ENCODE data around the gene CAND1. TPM values are rescaled to one million over a fixed set of nuclear protein-coding genes. Genes with fewer than 3 reads are reported as not detected.

CAND1 gene
- total RNA-seq, 1 donor from 2014 or later, result 284 TPM

DNA sequence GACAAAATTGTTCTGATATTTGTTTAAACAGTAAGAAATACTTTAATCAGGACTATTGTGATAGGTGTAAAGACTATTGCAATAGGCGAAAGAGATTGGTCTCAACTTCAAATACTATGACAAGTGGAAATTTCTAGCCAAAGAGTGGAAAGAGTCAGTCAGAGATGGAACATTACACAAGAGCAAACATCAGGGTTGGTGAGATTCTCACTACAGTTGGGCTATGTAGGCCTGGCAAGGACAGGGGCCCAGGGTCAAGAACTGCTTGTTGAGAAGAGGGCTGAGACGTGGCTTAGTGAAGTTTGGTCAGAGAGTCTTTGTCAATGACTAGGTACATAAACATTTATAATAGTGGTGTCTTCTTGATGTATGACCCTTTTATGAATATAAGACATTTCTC lies 19.4 kb downstream of the CAND1 start:
- Histone ChIP-seq H3K36me3 (peaks cover 10% of the 10 kb centered on the region), H3K4me3 (no peak overlapping the region), H2AFZ (replicated peaks) (no peak overlapping the region), H3K27ac (no peak overlapping the region), H3K79me2 (ENCODE audit: low read depth) (peaks cover 100% of the 10 kb centered on the region), H3F3A (ENCODE audit: low read depth) (no peaks in the 10 kb centered on the region), H3K4me1 (peaks cover 6% of the 10 kb centered on the region), H3K27me3 (no peaks in the 10 kb centered on the region), H3K4me2 (no peak overlapping the region), H4K20me1 (ENCODE audit: low read depth) (peaks cover 55% of the 10 kb centered on the region), H3K9me3 (ENCODE audit: low read depth) (no peaks in the 10 kb centered on the region), H3K9ac (no peak overlapping the region)
- no peaks in the 10 kb centered on the region for H3K27me3 Mint-ChIP-seq (ENCODE audit: insufficient read depth, low read depth)
- peaks cover 2% of the 10 kb centered on the region for H3K9me3 Mint-ChIP-seq
- DNase-seq (ENCODE audit: low spot score), result no peak
- H3K27ac Mint-ChIP-seq, result no peak overlapping the region
- peaks cover 59% of the 10 kb centered on the region for H3K36me3 Mint-ChIP-seq
- no peaks in the 10 kb centered on the region for H3K4me1 Mint-ChIP-seq
- H3K4me3 Mint-ChIP-seq, result no peak overlapping the region
- TF ChIP-seq EZH2 (IDR thresholded peaks at IDR 0.05) (no peak), EZH2phosphoT487 (IDR thresholded peaks at IDR 0.05) (no peak)
- TF ChIP-seq, protein P1, sequence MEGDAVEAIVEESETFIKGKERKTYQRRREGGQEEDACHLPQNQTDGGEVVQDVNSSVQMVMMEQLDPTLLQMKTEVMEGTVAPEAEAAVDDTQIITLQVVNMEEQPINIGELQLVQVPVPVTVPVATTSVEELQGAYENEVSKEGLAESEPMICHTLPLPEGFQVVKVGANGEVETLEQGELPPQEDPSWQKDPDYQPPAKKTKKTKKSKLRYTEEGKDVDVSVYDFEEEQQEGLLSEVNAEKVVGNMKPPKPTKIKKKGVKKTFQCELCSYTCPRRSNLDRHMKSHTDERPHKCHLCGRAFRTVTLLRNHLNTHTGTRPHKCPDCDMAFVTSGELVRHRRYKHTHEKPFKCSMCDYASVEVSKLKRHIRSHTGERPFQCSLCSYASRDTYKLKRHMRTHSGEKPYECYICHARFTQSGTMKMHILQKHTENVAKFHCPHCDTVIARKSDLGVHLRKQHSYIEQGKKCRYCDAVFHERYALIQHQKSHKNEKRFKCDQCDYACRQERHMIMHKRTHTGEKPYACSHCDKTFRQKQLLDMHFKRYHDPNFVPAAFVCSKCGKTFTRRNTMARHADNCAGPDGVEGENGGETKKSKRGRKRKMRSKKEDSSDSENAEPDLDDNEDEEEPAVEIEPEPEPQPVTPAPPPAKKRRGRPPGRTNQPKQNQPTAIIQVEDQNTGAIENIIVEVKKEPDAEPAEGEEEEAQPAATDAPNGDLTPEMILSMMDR (IDR thresholded peaks at IDR 0.05), result no peak

DNA sequence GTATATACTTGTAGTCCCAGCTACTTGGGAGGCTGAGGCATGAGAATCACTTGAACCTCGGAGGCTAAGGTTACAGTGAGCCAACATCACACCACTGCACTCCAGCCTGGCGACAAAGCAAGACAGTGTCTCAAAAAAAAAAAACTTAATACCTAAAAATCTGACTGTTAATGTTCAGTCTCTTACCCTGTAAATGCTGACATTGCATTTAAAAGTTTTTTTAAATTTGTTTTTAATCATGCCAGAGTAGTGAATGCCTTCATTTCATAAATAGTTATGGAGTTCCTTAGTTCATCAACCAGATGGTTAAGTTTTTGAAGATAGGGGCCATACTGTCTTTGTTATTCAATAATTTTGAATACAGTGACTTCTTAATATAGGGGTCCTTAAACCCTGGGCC lies 21.2 kb downstream of the CAND1 start:
- Histone ChIP-seq H2AFZ (replicated peaks) (no peak overlapping the region), H3K4me1 (peaks cover 6% of the 10 kb centered on the region), H3K36me3 (peaks cover 7% of the 10 kb centered on the region), H3K9ac (no peak overlapping the region), H4K20me1 (ENCODE audit: low read depth) (peaks cover 55% of the 10 kb centered on the region), H3F3A (ENCODE audit: low read depth) (no peaks in the 10 kb centered on the region), H3K9me3 (ENCODE audit: low read depth) (no peaks in the 10 kb centered on the region), H3K27ac (no peak overlapping the region), H3K79me2 (ENCODE audit: low read depth) (peaks cover 97% of the 10 kb centered on the region), H3K27me3 (no peaks in the 10 kb centered on the region), H3K4me2 (no peak overlapping the region), H3K4me3 (no peak overlapping the region)
- TF ChIP-seq EZH2 (IDR thresholded peaks at IDR 0.05), result no peak
- no peak for TF ChIP-seq EZH2phosphoT487 (IDR thresholded peaks at IDR 0.05)
- TF ChIP-seq, protein P1 (IDR thresholded peaks at IDR 0.05), result no peak
- Mint-ChIP-seq H3K27me3 (ENCODE audit: insufficient read depth, low read depth) (no peaks in the 10 kb centered on the region), H3K36me3 (peaks cover 55% of the 10 kb centered on the region), H3K4me3 (no peak overlapping the region), H3K4me1 (no peaks in the 10 kb centered on the region), H3K9me3 (peaks cover 2% of the 10 kb centered on the region), H3K27ac (no peak overlapping the region)
- DNase-seq (ENCODE audit: low spot score), result no peak

- H3K79me2 ChIP-seq (ENCODE audit: low read depth), result peaks cover 6% of the 10 kb centered on the region
- H2AFZ ChIP-seq (replicated peaks), result no peak overlapping the region
- H3K27ac ChIP-seq, result no peak overlapping the region
- H3K4me1 ChIP-seq, result no peaks in the 10 kb centered on the region
- no peaks in the 10 kb centered on the region for H3K9me3 Mint-ChIP-seq
- H3K27me3 ChIP-seq, result no peaks in the 10 kb centered on the region
- H3K36me3 ChIP-seq, result peaks cover 44% of the 10 kb centered on the region
- no peaks in the 10 kb centered on the region for H3F3A ChIP-seq (ENCODE audit: low read depth)
- no peaks in the 10 kb centered on the region for H3K9me3 ChIP-seq (ENCODE audit: low read depth)
- H3K4me3 Mint-ChIP-seq, result no peak overlapping the region
- no peak overlapping the region for H3K4me3 ChIP-seq
- no peaks in the 10 kb centered on the region for H3K27me3 Mint-ChIP-seq (ENCODE audit: insufficient read depth, low read depth)
- DNase-seq (ENCODE audit: low spot score), result no peak
- H3K36me3 Mint-ChIP-seq, result peaks cover 47% of the 10 kb centered on the region
- TF ChIP-seq EZH2 (IDR thresholded peaks at IDR 0.05), result no peak
- TF ChIP-seq, protein P1 (IDR thresholded peaks at IDR 0.05), result no peak
- TF ChIP-seq EZH2phosphoT487 (IDR thresholded peaks at IDR 0.05), result no peak
- H3K4me2 ChIP-seq, result no peak overlapping the region
- no peaks in the 10 kb centered on the region for H3K4me1 Mint-ChIP-seq
- H3K27ac Mint-ChIP-seq, result no peak overlapping the region
- peaks cover 22% of the 10 kb centered on the region for H4K20me1 ChIP-seq (ENCODE audit: low read depth)
- H3K9ac ChIP-seq, result no peak overlapping the region
Measured at GRCh38 chr12:67299526-67299925, 30.4 kb downstream of the CAND1 start.
